K562 (cell line): Measurements from ENCODE around the gene CELSR1. TPM values are rescaled to one million over a fixed set of nuclear protein-coding genes. Genes with fewer than 3 reads are reported as not detected.

Experiments used
- ATAC-seq: fragments of 200-7000 bp; cut with Tn5 transposase; 3 replicates; pipeline ENCODE4 v1.9.1; 2020; ENCODE audit warnings: moderate library complexity
- BruUV-seq: library from RNA; stranded (reverse); fragments of 400-500 nt; replicated peaks from 2 replicates; lab custom pipeline; 2021; lab: Mats Ljungman, UMichigan
- CTCF ChIA-PET: fragments of 300-600 bp; formaldehyde crosslinking; extraction: SDS; loops from one replicate; lab custom pipeline; 2021; ENCODE audit warnings: low intra/inter-chr PET ratio; lab: Yijun Ruan, JAX
- POLR2A ChIA-PET: fragments of 300-600, 350-650 bp; sonication (Branson Sonifier 250); formaldehyde crosslinking; extraction: SDS; loops from one replicate; lab custom pipeline; 2021; ENCODE audit warnings: antibody characterized with exemption, inconsistent platforms; lab: Yijun Ruan, JAX
- DNase-seq, 4 experiments: peaks; one replicate each; pipeline versions ENCODE4 v3.0.0 to v3.0.0-alpha.2; 2011 to 2018; ENCODE audit warnings: low spot score in 3 of 4, mixed read lengths in 3 of 4; ENCODE audit errors: extremely low read depth in 1 of 4
- FAIRE-seq: peaks from 2 replicates; lab custom pipeline; 2011; peaks lifted over from hg19 to GRCh38; lab: Jason Lieb, UNC
- H2AFZ ChIP-seq: 2 replicates; pipeline ENCODE4 v1.6.0; 2011; ENCODE audit warnings: low read depth, low read length, control low read depth, inconsistent platforms
- H3K27ac ChIP-seq: fragments of 200-600 bp; 3 replicates; pipeline ENCODE4 v1.8.0; 2011; ENCODE audit warnings: low read depth, mild to moderate bottlenecking, control low read depth, inconsistent platforms, low read length, moderate library complexity, mixed read lengths; ENCODE audit errors: extremely low read depth
- H3K27me3 ChIP-seq, 2 experiments: fragments of 300-600 bp in 1 of 2; 2 replicates in 1 of 2; 3 replicates in 1 of 2; pipeline versions ENCODE4 v1.6.0 to v1.8.0; 2011; ENCODE audit warnings: inconsistent platforms in 2 of 2, low read length in 2 of 2, mild to moderate bottlenecking in 1 of 2, mixed read lengths in 1 of 2, moderate library complexity in 1 of 2; ENCODE audit not compliant: control insufficient read depth in 2 of 2, insufficient read depth in 2 of 2
- H3K36me3 ChIP-seq: fragments of 300-600 bp; 3 replicates; pipeline ENCODE4 v1.8.0; 2011; ENCODE audit warnings: mild to moderate bottlenecking, low read length, inconsistent platforms; ENCODE audit not compliant: control insufficient read depth, insufficient read depth
- H3K4me1 ChIP-seq, 2 experiments: fragments of 200-600 bp in 1 of 2; replicated peaks in 1 of 2; 2 replicates in 1 of 2; 3 replicates in 1 of 2; pipeline versions ENCODE4 v1.5.1 to v1.8.0; 2011; ENCODE audit warnings: inconsistent platforms in 2 of 2, low read length in 2 of 2, mild to moderate bottlenecking in 1 of 2, mixed read lengths in 1 of 2, moderate library complexity in 1 of 2; ENCODE audit not compliant: control insufficient read depth in 2 of 2, insufficient read depth in 2 of 2
- H3K4me2 ChIP-seq: 2 replicates; pipeline ENCODE4 v1.6.1; 2011; ENCODE audit warnings: low read length, control low read depth, inconsistent platforms, mixed read lengths; ENCODE audit not compliant: insufficient read depth
- H3K4me3 ChIP-seq: fragments of 200-600 bp; sonication (generic), shearing (Covaris generic); 2 replicates; pipeline ENCODE4 v1.5.1; 2016; ENCODE audit warnings: control low read depth, inconsistent platforms
- H3K79me2 ChIP-seq: fragments of 200-600 bp; 3 replicates; pipeline ENCODE4 v1.8.0; 2011; ENCODE audit warnings: low read length, inconsistent platforms; ENCODE audit not compliant: control insufficient read depth, insufficient read depth
- H3K9ac ChIP-seq, 2 experiments: 2 replicates each; pipeline versions ENCODE4 v1.6.0 to v1.6.1; 2011; ENCODE audit warnings: low read depth in 2 of 2, low read length in 2 of 2, control low read depth in 1 of 2, inconsistent platforms in 1 of 2, mild to moderate bottlenecking in 1 of 2, mixed read lengths in 1 of 2; ENCODE audit not compliant: insufficient read depth in 1 of 2
- H3K9me1 ChIP-seq: one replicate; pipeline ENCODE4 v1.6.0; 2011; ENCODE audit warnings: inconsistent platforms, mild to moderate bottlenecking, low read length, moderate library complexity; ENCODE audit not compliant: control insufficient read depth, insufficient read depth
- H3K9me3 ChIP-seq: replicated peaks from 2 replicates; pipeline ENCODE4 v1.5.1; 2011; ENCODE audit warnings: low read depth, low read length, inconsistent platforms; ENCODE audit not compliant: control insufficient read depth, insufficient read depth
- H4K20me1 ChIP-seq: replicated peaks from 2 replicates; pipeline ENCODE4 v1.6.1; 2011; ENCODE audit warnings: low read length, inconsistent platforms, mixed read lengths; ENCODE audit not compliant: control insufficient read depth, insufficient read depth
- CREM ChIP-seq: IDR thresholded peaks from 2 replicates; pipeline ENCODE4 v1.6.1; 2014; ENCODE audit warnings: antibody characterized with exemption, low read depth
- SMAD1 ChIP-seq: fragments of 150-350 bp; IDR thresholded peaks from 2 replicates; pipeline ENCODE4 v1.6.1; 2014; ENCODE audit warnings: low read length, low read depth; ENCODE audit not compliant: partially characterized antibody
- SMAD4 ChIP-seq: fragments of 250-450 bp; sonication (Bioruptor Pico); conservative IDR thresholded peaks from 2 replicates; pipeline ENCODE4 v1.8.0; 2021; ENCODE audit warnings: inconsistent platforms, mild to moderate bottlenecking, moderate library complexity
- ZFP36 ChIP-seq: fragments of 150-350 bp; IDR thresholded peaks from 2 replicates; pipeline ENCODE4 v1.6.1; 2018; ENCODE audit warnings: low read length, low read depth; ENCODE audit not compliant: partially characterized antibody
- WGBS: fragments of 100-300 bp; shearing (Covaris generic); methylation state at CpG from one replicate; pipeline ENCODE4 v1.1.6; 2016; ENCODE audit warnings: low coverage, mixed read lengths; ENCODE audit not compliant: insufficient coverage; ENCODE audit errors: missing lambda C conversion rate; 5-methylcytosine and 5-hydroxymethylcytosine counted together
- in situ Hi-C: fragments of 300-500 bp; cut with MboI; formaldehyde crosslinking; loops from 4 replicates; pipeline ENCODE4 v1.15.0; 2018; ENCODE audit warnings: inconsistent platforms, mixed read lengths
- intact Hi-C: fragments of 100-400 bp; cut with micrococcal nuclease; formaldehyde crosslinking; loops from 2 replicates; pipeline ENCODE4 v1.14.2; 2022
- polyA plus RNA-seq, 8 experiments: library from polyadenylated mRNA; depleted of rRNA in 4 of 8; stranded (reverse) in 5 of 8; unstranded in 3 of 8; fragments of >200 nt; fragmentation: Nextera tagmentation in 2 of 8; fragmentation: Illumina TruSeq in 1 of 8; extraction: Ambion mirVana in 2 of 8; extraction: Trizol in 1 of 8; gene quantifications; 2 replicates each; pipeline versions ENCODE4 v1.2.1 to v1.2.3, GENCODE V29; 2011 to 2014; ENCODE audit warnings: inconsistent platforms in 1 of 8, missing spikeins in 1 of 8
- total RNA-seq, 7 experiments: library from RNA; depleted of rRNA in 6 of 7; stranded (reverse); fragments of >200 nt in 6 of 7; fragmentation: Illumina TruSeq in 2 of 7; extraction: Trizol in 2 of 7; gene quantifications; 2 replicates each; pipeline versions ENCODE4 v1.2.1 to v1.2.3, GENCODE V29; 2011 to 2021; ENCODE audit warnings: low replicate concordance in 1 of 7
- TF ChIP-seq, protein P1 (sequence below): fragments of 250-450 bp; sonication (Bioruptor Pico); IDR thresholded peaks from 2 replicates; pipeline ENCODE4 v1.4.0; 2020; ENCODE audit warnings: mild to moderate bottlenecking

Gene CELSR1
- total and polyA plus RNA-seq, 9 of the 15 experiments (the other 6 are each of a cell fraction or from before 2014, with no cell fraction given) = under 0.01 to 0.09 TPM; not detected in 7

GRCh38 chr22:46430961-46431838, 106.2 kb downstream of the CELSR1 start:
- in situ Hi-C loops (no loop called here), intact Hi-C loops (no loop called here)
- H3K9me3 ChIP-seq = no peaks in the 10 kb centered on the region
- H3K36me3 ChIP-seq = no peaks in the 10 kb centered on the region
- peaks cover 0 to 5% of the 10 kb centered on the region in 2 experiments; a peak in 2 of 5 replicates for H3K4me1 ChIP-seq
- no TSS peak for BruUV-seq
- ChIA-PET CTCF (no interaction called here), POLR2A (interaction anchor here (0.5 kb wide), 1 partner anchor 871 kb away, joined by 3 read pairs; no protein-coding TSS in a partner anchor)
- no peak for TF ChIP-seq SMAD4
- TF ChIP-seq, protein P1, sequence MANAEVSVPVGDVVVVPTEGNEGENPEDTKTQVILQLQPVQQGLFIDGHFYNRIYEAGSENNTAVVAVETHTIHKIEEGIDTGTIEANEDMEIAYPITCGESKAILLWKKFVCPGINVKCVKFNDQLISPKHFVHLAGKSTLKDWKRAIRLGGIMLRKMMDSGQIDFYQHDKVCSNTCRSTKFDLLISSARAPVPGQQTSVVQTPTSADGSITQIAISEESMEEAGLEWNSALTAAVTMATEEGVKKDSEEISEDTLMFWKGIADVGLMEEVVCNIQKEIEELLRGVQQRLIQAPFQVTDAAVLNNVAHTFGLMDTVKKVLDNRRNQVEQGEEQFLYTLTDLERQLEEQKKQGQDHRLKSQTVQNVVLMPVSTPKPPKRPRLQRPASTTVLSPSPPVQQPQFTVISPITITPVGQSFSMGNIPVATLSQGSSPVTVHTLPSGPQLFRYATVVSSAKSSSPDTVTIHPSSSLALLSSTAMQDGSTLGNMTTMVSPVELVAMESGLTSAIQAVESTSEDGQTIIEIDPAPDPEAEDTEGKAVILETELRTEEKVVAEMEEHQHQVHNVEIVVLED (CRISPR knock-in tag) = no peak
- TF ChIP-seq CREM = no peak
- no peak for TF ChIP-seq ZFP36
- TF ChIP-seq SMAD1 = no peak
- H3K4me2 ChIP-seq = no peak overlapping the region
- no peak for ATAC-seq
- DNase-seq = no peak
- H3K4me3 ChIP-seq = no peak overlapping the region
- no peaks in the 10 kb centered on the region for H4K20me1 ChIP-seq
- H2AFZ ChIP-seq = no peak overlapping the region
- whole genome bisulfite sequencing = 4% methylated on average over 22 of the region's 34 CpGs
- H3K79me2 ChIP-seq = no peaks in the 10 kb centered on the region
- FAIRE-seq = no peak
- peaks cover 20 to 88% of the 10 kb centered on the region in 2 experiments for H3K27me3 ChIP-seq
- H3K9me1 ChIP-seq = no peaks in the 10 kb centered on the region
- H3K27ac ChIP-seq = no peak overlapping the region
- H3K9ac ChIP-seq = no peak overlapping the region
